Gastroesophageal sphincter (tissue), 3 donors: ENCODE measurements around the gene TPRN.

Experiments
- POLR2A ChIP-seq, 2 donors: fragments of 450-650 bp; IDR thresholded peaks; one replicate each; pipeline ENCODE4 v1.6.1; 2017; ENCODE audit warnings: antibody characterized with exemption in 2 of 2, mild to moderate bottlenecking in 2 of 2, moderate library complexity in 1 of 2
- TF ChIP-seq, protein P1 (sequence below), 4 experiments: fragments of 200-600 bp in 2 of 4; fragments of 450-650 bp in 2 of 4; sonication (generic) in 1 of 4; IDR thresholded peaks; one replicate each; pipeline ENCODE4 v1.5.1; 2017 to 2019; ENCODE audit warnings: antibody characterized with exemption in 4 of 4, mild to moderate bottlenecking in 2 of 4, moderate library complexity in 2 of 4

DNA sequence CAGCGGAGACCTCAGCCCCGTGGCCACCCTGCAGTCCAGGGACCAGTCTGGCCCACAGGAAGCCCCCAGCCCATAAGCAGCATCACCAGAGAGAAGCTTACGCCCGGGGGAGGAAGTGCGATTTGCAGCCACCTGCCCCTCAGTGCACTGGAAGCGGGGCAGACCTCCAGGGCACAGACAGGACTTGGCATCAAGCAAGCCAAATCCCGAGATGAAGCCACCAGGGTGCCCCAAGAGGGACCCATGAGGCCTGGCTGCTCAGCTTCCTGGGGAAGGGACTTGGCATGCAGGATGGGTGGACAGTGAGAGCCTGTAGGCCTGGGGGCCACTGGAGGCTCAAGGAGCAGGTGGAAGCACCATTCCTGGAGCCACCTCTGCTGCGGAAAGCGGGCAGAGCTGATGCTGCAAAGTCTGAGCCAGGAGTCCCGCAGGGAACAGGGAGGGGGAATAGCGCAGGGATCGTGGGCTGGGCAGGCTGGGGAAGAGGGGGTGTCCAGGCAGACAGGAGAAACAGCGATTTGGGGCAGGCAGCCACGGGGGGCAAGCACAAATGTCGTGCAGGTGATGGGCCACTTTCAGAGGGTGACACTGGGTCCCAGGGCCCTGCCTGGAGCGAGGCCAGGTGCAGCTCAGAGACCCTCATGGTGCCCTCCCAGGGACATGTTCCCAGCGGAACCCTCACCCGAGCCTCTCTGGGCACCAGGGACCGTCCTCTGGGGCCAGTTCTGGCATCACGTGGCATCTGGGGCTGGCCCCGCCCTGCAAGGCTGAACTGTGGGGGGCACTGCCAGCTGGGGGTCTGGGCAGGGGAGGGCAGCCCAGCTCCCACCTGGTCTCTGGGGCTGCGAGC is 33.9 kb downstream of the TPRN start:
- TF ChIP-seq, protein P1, sequence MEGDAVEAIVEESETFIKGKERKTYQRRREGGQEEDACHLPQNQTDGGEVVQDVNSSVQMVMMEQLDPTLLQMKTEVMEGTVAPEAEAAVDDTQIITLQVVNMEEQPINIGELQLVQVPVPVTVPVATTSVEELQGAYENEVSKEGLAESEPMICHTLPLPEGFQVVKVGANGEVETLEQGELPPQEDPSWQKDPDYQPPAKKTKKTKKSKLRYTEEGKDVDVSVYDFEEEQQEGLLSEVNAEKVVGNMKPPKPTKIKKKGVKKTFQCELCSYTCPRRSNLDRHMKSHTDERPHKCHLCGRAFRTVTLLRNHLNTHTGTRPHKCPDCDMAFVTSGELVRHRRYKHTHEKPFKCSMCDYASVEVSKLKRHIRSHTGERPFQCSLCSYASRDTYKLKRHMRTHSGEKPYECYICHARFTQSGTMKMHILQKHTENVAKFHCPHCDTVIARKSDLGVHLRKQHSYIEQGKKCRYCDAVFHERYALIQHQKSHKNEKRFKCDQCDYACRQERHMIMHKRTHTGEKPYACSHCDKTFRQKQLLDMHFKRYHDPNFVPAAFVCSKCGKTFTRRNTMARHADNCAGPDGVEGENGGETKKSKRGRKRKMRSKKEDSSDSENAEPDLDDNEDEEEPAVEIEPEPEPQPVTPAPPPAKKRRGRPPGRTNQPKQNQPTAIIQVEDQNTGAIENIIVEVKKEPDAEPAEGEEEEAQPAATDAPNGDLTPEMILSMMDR (IDR thresholded peaks at IDR 0.05), result no peak
- TF ChIP-seq POLR2A (IDR thresholded peaks at IDR 0.05), result no peak
